Lower leg skin (tissue), 3 donors: Measurements from ENCODE around the gene TMEM225.

Experiments
- POLR2A ChIP-seq, 2 donors: fragments of 450-650 bp; IDR thresholded peaks; one replicate each; pipeline ENCODE4 v1.6.1; 2016 to 2017; ENCODE audit warnings: antibody characterized with exemption in 2 of 2, mild to moderate bottlenecking in 1 of 2, moderate library complexity in 1 of 2
- TF ChIP-seq, protein P1 (sequence below), 3 donors: fragments of 450-650 bp; IDR thresholded peaks; one replicate each; pipeline ENCODE4 v1.5.1; 2016; ENCODE audit warnings: antibody characterized with exemption in 3 of 3, mild to moderate bottlenecking in 3 of 3, moderate library complexity in 2 of 3

DNA sequence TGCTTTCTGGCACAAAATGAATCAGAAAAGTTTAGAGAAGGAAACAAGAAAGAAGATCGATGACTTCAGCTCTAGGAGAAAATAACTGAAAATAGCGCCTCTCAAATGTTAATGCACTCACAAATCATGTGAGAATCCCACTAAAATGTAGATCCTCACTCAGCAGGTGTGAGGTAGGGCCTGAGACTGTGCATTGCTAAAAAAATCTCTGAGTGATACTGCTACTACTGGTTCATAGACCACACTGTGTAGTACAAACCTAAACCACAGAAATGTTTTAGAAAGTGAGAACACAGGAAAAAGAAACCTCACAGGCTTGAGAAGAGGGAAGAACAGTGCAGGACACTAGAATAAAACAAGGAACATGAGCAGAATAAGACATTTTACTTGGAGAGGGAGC is 18.5 kb upstream of the TMEM225 start:
- TF ChIP-seq, protein P1, sequence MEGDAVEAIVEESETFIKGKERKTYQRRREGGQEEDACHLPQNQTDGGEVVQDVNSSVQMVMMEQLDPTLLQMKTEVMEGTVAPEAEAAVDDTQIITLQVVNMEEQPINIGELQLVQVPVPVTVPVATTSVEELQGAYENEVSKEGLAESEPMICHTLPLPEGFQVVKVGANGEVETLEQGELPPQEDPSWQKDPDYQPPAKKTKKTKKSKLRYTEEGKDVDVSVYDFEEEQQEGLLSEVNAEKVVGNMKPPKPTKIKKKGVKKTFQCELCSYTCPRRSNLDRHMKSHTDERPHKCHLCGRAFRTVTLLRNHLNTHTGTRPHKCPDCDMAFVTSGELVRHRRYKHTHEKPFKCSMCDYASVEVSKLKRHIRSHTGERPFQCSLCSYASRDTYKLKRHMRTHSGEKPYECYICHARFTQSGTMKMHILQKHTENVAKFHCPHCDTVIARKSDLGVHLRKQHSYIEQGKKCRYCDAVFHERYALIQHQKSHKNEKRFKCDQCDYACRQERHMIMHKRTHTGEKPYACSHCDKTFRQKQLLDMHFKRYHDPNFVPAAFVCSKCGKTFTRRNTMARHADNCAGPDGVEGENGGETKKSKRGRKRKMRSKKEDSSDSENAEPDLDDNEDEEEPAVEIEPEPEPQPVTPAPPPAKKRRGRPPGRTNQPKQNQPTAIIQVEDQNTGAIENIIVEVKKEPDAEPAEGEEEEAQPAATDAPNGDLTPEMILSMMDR (IDR thresholded peaks at IDR 0.05), result no peak
- no peak for TF ChIP-seq POLR2A (IDR thresholded peaks at IDR 0.05)
